ENCODE results near the gene SLC39A11. TPM values are rescaled to one million over a fixed set of nuclear protein-coding genes. Genes with fewer than 3 reads are reported as not detected.

SLC39A11 gene
- total RNA-seq, 1 experiment from 2014 or later = 57.1 TPM

- H3K27me3 ChIP-seq (ENCODE audit: insufficient read depth, low read depth) = no peaks in the 10 kb centered on the region
- H3K4me1 ChIP-seq (replicated peaks; ENCODE audit: insufficient read depth) = peaks cover 52% of the 10 kb centered on the region
- H4K20me1 ChIP-seq (ENCODE audit: insufficient read depth) = no peaks in the 10 kb centered on the region
- H3K27ac ChIP-seq = peak overlapping the region; percentile 96
- H3K9me2 ChIP-seq (ENCODE audit: insufficient read depth) = no peaks in the 10 kb centered on the region
- CTCF ChIA-PET = interaction anchor here (0.6 kb wide), 2 partner anchors 62 to 182 kb away, joined by 3 to 6 read pairs; no protein-coding TSS in a partner anchor
- intact Hi-C loops (cut with micrococcal nuclease; ENCODE audit: unreplicated experiment) = no loop called here
- H3K36me3 ChIP-seq (ENCODE audit: low read depth) = no peaks in the 10 kb centered on the region
- no peak for TF ChIP-seq EZH2 (IDR thresholded peaks at IDR 0.05; ENCODE audit: low read depth)
- TF ChIP-seq CTCF (conservative IDR thresholded peaks at IDR 0.05) = no peak
- no peak for DNase-seq
- H3K79me2 ChIP-seq (ENCODE audit: low read depth) = 0 out of 2 replicates have a peak, but pooled peaks cover 4% of the 10 kb centered on the region
- peaks cover 46% of the 10 kb centered on the region for H3F3A ChIP-seq (ENCODE audit: insufficient read depth, low read depth)
- H2AFZ ChIP-seq = no peak overlapping the region; the same call in 1 of the 2 replicates
- BruUV-seq (replicated peaks) = no TSS peak
- POLR2A ChIA-PET (ENCODE audit: unreplicated experiment) = no interaction called here
- no peaks in the 10 kb centered on the region for H3K9me3 ChIP-seq (ENCODE audit: insufficient read depth, low read depth)
- peak overlapping the region; percentile 83; the same call in 1 of the 2 replicates for H3K4me2 ChIP-seq
- H3K4me3 ChIP-seq = no peak overlapping the region
Measured at GRCh38 chr17:72978593-72979218, 113.8 kb downstream of the SLC39A11 start.

DNA sequence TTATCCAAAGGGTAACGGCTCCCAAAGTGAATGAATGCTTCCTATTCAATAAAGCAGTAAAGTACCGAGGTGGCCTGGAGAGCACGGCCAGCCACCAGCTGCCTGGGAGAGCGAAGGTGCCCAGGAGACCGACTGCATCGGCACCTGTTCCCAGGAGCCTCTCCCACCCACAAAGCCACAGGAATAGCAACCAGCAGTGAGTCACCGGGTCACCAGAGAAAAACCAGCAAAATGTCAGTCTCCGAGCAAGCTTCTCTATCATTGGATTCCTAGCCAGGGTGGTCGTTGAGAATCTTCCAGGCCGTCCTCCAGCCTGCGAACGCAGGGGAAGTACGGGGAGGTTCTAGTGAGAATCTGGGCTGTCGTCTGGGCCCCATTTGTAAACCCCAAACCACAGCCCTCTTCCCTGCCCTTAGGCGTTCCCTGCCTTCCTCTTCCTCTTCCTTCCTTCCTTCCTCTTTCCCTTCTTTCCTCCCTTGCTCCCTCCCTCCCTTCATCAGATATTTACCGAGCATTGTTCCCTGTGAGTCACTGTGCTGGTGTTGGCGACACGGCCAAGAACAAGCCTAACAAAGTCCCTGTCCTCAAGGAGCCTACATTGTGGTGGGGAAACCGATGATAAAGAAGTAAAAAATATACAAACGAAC, 114.6 kb downstream of the SLC39A11 start:
- TF ChIP-seq EZH2 (IDR thresholded peaks at IDR 0.05; ENCODE audit: low read depth) (no peak), CTCF (conservative IDR thresholded peaks at IDR 0.05) (no peak)
- H2AFZ ChIP-seq = peak overlapping the region; percentile 66
- peak overlapping the region; percentile 44; the same call in 1 of the 2 replicates for H3K4me3 ChIP-seq
- H3F3A ChIP-seq (ENCODE audit: insufficient read depth, low read depth) = peaks cover 40% of the 10 kb centered on the region
- H4K20me1 ChIP-seq (ENCODE audit: insufficient read depth) = no peaks in the 10 kb centered on the region
- H3K36me3 ChIP-seq (ENCODE audit: low read depth) = no peaks in the 10 kb centered on the region
- peak overlapping the region; percentile 83 for H3K4me2 ChIP-seq
- no TSS peak for BruUV-seq (replicated peaks)
- H3K9me3 ChIP-seq (ENCODE audit: insufficient read depth, low read depth) = no peaks in the 10 kb centered on the region
- H3K4me1 ChIP-seq (replicated peaks; ENCODE audit: insufficient read depth) = peaks cover 47% of the 10 kb centered on the region
- H3K9me2 ChIP-seq (ENCODE audit: insufficient read depth) = no peaks in the 10 kb centered on the region
- 0 out of 2 replicates have a peak, but pooled peaks cover 4% of the 10 kb centered on the region for H3K79me2 ChIP-seq (ENCODE audit: low read depth)
- intact Hi-C loops (cut with micrococcal nuclease; ENCODE audit: unreplicated experiment) = loop anchor here (1.0 kb wide), 1 partner anchor 7 kb away; no protein-coding TSS in a partner anchor
- no peaks in the 10 kb centered on the region for H3K27me3 ChIP-seq (ENCODE audit: insufficient read depth, low read depth)
- POLR2A ChIA-PET (ENCODE audit: unreplicated experiment) = interaction anchor here (0.6 to 0.7 kb wide), 3 partner anchors 141 to 570 kb away, joined by 3 to 19 read pairs (median 4); no protein-coding TSS in a partner anchor
- H3K27ac ChIP-seq = peak overlapping the region; percentile 96
- CTCF ChIA-PET = interaction anchor here (0.6 to 0.8 kb wide), 2 partner anchors 8 to 63 kb away, joined by 3 to 4 read pairs; no protein-coding TSS in a partner anchor
- peak; percentile 70 to 82 for DNase-seq

GRCh38 chr17:72976971-72977770, 115.3 kb downstream of the SLC39A11 start:
- H3K4me3 ChIP-seq = peak overlapping the region; percentile 44
- TSS peak; percentile 80 for BruUV-seq (replicated peaks)
- peak; percentile 71 to 84 for DNase-seq
- no peak for TF ChIP-seq EZH2 (IDR thresholded peaks at IDR 0.05; ENCODE audit: low read depth)
- TF ChIP-seq CTCF (conservative IDR thresholded peaks at IDR 0.05) = no peak
- H3K4me2 ChIP-seq = peak overlapping the region; percentile 83
- peak overlapping the region; percentile 96 for H3K27ac ChIP-seq
- no peaks in the 10 kb centered on the region for H4K20me1 ChIP-seq (ENCODE audit: insufficient read depth)
- no peaks in the 10 kb centered on the region for H3K9me2 ChIP-seq (ENCODE audit: insufficient read depth)
- H3K4me1 ChIP-seq (replicated peaks; ENCODE audit: insufficient read depth) = peaks cover 47% of the 10 kb centered on the region
- ChIA-PET CTCF (interaction anchor here (0.8 kb wide), 1 partner anchor 9 kb away, joined by 4 read pairs; no protein-coding TSS in a partner anchor), POLR2A (ENCODE audit: unreplicated experiment) (interaction anchor here (0.6 to 0.7 kb wide), 2 partner anchors 140 to 570 kb away, joined by 3 to 19 read pairs; no protein-coding TSS in a partner anchor)
- intact Hi-C loops (cut with micrococcal nuclease; ENCODE audit: unreplicated experiment) = loop anchor here (1.0 kb wide), 1 partner anchor 8 kb away; no protein-coding TSS in a partner anchor
- peaks cover 40% of the 10 kb centered on the region for H3F3A ChIP-seq (ENCODE audit: insufficient read depth, low read depth)
- peak overlapping the region; percentile 66 for H2AFZ ChIP-seq
- H3K36me3 ChIP-seq (ENCODE audit: low read depth) = no peaks in the 10 kb centered on the region
- no peaks in the 10 kb centered on the region for H3K9me3 ChIP-seq (ENCODE audit: insufficient read depth, low read depth)
- no peaks in the 10 kb centered on the region for H3K27me3 ChIP-seq (ENCODE audit: insufficient read depth, low read depth)
- 0 out of 2 replicates have a peak, but pooled peaks cover 4% of the 10 kb centered on the region for H3K79me2 ChIP-seq (ENCODE audit: low read depth)

Measured in PC-9 (cell line).